Activated T-cell treated with anti-CD3 and anti-CD28 coated beads, Interleukin-2, amount 50 U/mL, for 24 hours (primary cell): Measurements from ENCODE around the gene SAP25.
"Not testable (repeated sequence)": the region's sequence is repeated elsewhere in the genome, so short reads cannot be mapped to it uniquely, and the experiment has no call there.

ENCODE experiments used
- DNase-seq: peaks from one replicate; pipeline ENCODE4 v3.0.0-alpha.2; 2020
- H3K27ac Mint-ChIP-seq: 2 replicates; pipeline ENCODE4 v1.8.0; 2020; ENCODE audit warnings: mild to moderate bottlenecking, mixed read lengths
- H3K27me3 Mint-ChIP-seq: 2 replicates; pipeline ENCODE4 v1.8.0; 2020; ENCODE audit warnings: mixed read lengths
- H3K36me3 Mint-ChIP-seq: 2 replicates; pipeline ENCODE4 v1.8.0; 2020; ENCODE audit warnings: low read depth, mixed read lengths
- H3K4me1 Mint-ChIP-seq: 2 replicates; pipeline ENCODE4 v1.8.0; 2020; ENCODE audit warnings: low read depth, mixed read lengths
- H3K4me3 Mint-ChIP-seq: 2 replicates; pipeline ENCODE4 v1.8.0; 2020; ENCODE audit warnings: mild to moderate bottlenecking, moderate library complexity, mixed read lengths
- H3K9me3 Mint-ChIP-seq: 2 replicates; pipeline ENCODE4 v1.8.0; 2020; ENCODE audit warnings: mixed read lengths

Gene SAP25

DNA sequence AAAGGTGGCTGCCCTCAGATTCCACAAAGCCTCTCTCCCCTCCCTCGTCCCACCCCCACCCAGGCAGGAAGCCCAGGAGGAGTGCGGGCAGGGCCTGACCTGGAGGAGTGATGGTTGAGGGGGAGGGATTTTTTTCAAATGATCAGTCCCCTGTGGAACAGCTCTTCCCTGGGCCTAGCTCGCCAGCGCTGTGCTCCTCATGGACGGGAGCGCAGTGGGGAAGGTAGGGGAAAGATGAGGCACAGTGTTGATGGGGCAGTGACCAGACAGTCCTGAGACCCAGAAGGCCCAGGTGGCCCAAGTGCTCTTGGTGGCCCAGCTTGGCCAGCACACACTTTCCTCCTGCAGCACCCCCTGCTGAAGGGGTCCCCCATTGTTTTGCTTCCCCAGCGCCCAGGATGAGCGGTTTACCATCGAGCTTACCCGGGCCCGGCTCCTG is 8.5 kb downstream of the SAP25 start:
- Mint-ChIP-seq H3K4me3 (no peak overlapping the region), H3K36me3 (peaks cover 58% of the 10 kb centered on the region), H3K9me3 (no peaks in the 10 kb centered on the region), H3K4me1 (peaks cover 32% of the 10 kb centered on the region), H3K27me3 (no peaks in the 10 kb centered on the region), H3K27ac (no peak overlapping the region)
- no peak for DNase-seq

DNA sequence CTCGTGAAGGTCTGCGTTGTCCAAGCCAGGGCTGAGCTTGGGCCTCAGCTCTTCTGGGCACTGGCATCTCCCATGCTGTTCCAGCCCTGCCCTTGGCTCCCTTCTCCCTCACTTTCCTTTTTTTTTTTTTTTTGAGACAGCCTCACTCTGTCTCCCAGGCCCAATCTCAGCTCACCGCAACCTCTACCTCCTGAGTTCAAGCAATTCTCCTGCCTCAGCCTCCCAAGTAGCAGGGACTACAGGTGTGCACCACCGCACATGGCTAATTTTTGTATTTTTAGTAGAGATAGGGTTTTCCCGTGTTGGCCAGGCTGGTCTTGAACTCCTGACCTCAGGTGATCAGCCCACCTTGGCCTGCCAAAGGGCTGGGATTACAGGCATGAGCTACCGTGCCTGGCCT is 9.3 kb downstream of the SAP25 start:
- H3K27ac Mint-ChIP-seq: not testable (repeated sequence)

DNA sequence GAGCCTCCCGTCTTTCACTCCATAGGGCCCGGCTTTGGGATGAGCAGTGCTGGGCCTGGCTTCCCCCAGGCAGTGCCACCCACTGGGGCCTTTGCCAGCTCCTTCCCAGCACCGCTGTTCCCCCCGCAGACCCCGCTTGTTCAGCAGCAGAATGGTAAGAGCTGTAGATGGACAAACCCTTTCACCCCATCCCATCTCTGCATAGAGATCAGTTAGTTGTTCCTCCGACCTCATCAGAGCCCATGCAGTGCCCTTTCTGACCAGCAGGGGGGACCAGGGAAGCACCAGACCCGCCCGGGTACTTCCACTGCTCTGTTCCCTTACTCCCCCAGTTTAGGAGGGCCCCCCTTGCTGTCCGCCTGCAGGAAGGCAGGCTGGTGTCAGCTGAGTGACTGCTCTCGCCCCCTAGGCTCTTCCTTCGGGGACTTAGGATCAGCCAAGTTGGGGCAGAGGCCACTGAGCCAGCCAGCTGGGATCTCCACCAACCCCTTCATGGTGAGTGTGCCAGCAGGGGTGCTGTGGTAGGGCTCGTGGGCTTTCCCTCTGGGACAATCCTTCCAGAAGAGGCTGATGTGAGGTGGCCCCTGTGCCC is 9.8 kb downstream of the SAP25 start:
- peak; percentile 90 for DNase-seq
- H3K4me1 Mint-ChIP-seq: peaks cover 29% of the 10 kb centered on the region

More for the DNA sequence above, 9.3 kb downstream of the SAP25 start:
- peaks cover 29% of the 10 kb centered on the region for H3K4me1 Mint-ChIP-seq
- H3K36me3 Mint-ChIP-seq: peaks cover 65% of the 10 kb centered on the region
- not testable (repeated sequence) for H3K9me3 Mint-ChIP-seq, DNase-seq, H3K4me3 Mint-ChIP-seq, H3K27me3 Mint-ChIP-seq

DNA sequence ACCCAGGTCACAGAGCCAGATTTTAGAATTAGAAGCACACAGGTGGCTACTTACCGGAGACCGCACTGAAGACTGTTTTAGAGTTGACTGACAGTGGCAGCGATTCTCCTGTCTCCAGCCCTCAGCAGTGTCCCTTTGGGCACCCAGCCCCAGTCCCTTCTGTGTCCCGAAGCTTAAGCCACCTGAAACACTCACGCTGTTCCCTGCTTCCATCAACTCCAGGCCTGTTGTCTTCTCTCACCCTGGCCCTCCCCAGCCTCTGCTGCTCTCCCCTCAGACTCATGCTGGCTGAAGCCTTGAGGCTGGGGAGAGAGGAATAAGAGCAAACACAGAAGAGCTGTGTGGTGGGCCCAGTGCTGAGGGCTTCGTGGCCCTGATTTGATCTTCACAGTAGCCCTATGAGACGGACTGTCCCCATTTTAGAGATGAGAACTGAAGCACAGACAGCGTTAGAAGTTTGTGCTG is 10.6 kb downstream of the SAP25 start:
- H3K9me3 Mint-ChIP-seq: no peaks in the 10 kb centered on the region
- no peak for DNase-seq
- peaks cover 25% of the 10 kb centered on the region for H3K4me1 Mint-ChIP-seq
- H3K27me3 Mint-ChIP-seq: no peaks in the 10 kb centered on the region
- H3K36me3 Mint-ChIP-seq: peaks cover 78% of the 10 kb centered on the region
- no peak overlapping the region for H3K27ac Mint-ChIP-seq
- H3K4me3 Mint-ChIP-seq: no peak overlapping the region

More for the DNA sequence above, 9.8 kb downstream of the SAP25 start:
- Mint-ChIP-seq H3K27ac (peak overlapping the region; percentile 44), H3K36me3 (peaks cover 70% of the 10 kb centered on the region), H3K4me3 (no peak overlapping the region), H3K27me3 (no peaks in the 10 kb centered on the region), H3K9me3 (no peaks in the 10 kb centered on the region)

DNA sequence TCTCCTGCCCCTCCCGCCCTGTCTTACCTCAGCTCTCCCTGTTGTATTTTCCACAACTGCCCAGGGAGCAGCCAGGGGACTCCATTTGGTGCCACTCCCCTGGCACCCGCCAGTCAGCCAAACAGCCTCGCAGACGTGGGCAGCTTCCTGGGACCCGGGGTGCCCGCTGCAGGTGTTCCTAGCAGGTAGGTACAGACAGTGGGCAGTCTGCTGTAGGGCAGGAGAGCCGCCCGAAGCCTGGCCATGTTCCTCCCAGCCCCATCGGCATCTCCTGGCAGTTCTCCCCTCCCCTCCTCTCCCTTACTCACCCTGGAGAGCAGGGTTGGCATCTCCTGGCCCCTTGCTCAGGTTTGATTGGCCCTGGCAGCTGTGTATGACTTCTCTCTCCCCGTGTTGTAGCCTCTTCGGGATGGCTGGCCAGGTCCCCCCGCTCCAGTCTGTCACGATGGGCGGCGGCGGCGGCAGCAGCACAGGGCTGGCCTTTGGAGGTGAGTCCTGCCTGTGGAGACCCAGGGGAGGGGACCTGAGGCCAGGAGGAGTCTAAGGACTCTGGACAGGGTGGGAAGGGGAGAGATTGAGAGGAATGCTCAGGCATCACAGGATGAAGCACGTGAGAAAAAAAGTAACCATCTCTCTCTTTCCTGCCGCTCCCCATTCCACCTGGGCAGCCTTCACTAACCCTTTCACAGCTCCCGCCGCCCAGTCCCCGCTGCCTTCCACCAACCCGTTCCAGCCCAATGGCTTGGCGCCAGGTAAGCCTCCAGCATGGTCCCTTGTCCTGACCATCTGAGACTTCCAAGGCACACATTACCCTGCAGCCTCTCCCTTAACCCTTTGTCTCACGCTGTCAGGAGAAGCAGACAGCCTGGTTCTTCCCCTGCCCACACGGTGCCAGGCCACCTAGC is 11.3 kb downstream of the SAP25 start:
- Mint-ChIP-seq H3K27ac (no peak overlapping the region), H3K36me3 (peaks cover 85% of the 10 kb centered on the region), H3K9me3 (no peaks in the 10 kb centered on the region), H3K4me1 (peaks cover 18% of the 10 kb centered on the region), H3K27me3 (no peaks in the 10 kb centered on the region), H3K4me3 (no peak overlapping the region)
- DNase-seq: no peak

DNA sequence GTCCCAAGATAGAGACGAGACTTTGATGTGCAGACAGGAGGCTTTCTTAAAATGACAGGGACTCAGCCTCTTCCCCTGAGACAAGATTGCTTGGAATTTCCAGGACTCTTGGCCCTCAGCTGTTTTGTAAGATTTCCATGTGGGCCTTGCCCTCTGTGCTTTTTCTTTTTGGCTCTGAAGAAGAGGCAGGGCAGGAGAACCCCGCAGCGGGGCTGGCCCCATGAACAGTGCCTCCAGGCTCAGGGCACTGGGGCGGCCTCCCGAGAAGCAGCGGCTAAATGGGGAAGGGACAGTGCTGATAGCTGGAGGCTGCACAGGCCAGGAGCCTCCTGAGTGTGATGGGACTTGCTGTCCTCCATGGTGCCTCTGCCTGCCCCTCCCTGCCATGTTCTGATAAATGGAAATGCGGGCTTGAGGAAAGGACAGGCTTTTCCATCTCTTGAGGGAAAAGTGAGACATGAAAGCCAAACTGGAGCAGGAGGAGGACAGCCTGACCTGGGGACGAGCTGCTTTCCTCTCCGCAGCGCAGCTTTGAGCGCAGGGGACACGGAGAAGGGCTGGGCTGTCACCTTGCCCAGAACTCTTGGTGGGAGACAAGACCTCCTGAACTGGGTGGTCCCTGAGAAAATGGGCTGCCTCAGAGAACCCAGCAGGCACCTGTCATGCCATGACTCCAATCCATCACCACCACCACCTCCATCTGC is 12.1 kb downstream of the SAP25 start:
- Mint-ChIP-seq H3K9me3 (no peaks in the 10 kb centered on the region), H3K36me3 (peaks cover 92% of the 10 kb centered on the region), H3K4me1 (peaks cover 16% of the 10 kb centered on the region), H3K4me3 (no peak overlapping the region), H3K27me3 (no peaks in the 10 kb centered on the region), H3K27ac (no peak overlapping the region)
- DNase-seq: no peak

DNA sequence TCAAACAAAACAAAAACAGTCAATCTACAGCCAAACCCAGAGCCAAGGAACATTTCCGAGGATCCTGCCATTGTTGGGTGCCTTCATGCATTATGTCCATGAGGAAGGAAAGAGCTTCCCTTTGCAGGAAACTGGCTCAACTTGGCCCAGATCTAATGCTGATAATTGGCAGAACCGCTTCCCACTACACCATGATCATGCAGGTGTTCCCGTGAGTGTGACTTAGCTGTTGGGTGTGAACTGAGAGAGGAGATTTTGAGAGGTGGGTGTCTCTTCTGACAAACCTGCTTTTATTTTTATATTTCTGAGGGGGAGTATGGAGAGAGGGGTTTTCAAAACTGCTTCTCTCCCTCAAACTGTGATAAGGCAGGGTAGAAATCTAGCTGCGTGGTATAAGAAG is 14.6 kb downstream of the SAP25 start:
- no peaks in the 10 kb centered on the region for H3K9me3 Mint-ChIP-seq
- H3K27me3 Mint-ChIP-seq: no peaks in the 10 kb centered on the region
- H3K4me3 Mint-ChIP-seq: no peak overlapping the region
- H3K36me3 Mint-ChIP-seq: peaks cover 94% of the 10 kb centered on the region
- no peak for DNase-seq
- H3K27ac Mint-ChIP-seq: peak overlapping the region; percentile 63
- peaks cover 28% of the 10 kb centered on the region for H3K4me1 Mint-ChIP-seq

DNA sequence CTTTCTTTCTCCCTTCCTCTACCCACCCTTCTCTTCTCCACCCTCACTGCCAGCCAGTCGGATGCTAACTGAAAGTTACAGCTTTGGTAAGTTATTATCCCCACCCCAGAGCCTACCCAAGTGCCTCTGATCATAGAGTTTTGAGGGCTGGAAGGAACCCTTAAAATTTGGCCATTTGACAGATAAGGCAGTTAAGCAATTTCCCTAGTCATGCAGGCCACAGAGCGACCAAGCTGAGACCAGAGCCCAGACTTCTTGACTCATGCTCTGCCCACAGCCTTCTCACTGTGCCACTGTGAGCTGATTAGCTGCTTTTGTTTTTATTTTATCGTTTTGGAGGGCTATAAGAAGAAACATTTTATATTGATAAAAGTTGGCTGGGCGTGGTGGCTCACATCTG is 17.2 kb downstream of the SAP25 start:
- Mint-ChIP-seq H3K4me3 (no peak overlapping the region), H3K9me3 (no peaks in the 10 kb centered on the region), H3K27ac (peak overlapping the region; percentile 88), H3K36me3 (peaks cover 90% of the 10 kb centered on the region), H3K4me1 (peaks cover 25% of the 10 kb centered on the region), H3K27me3 (no peaks in the 10 kb centered on the region)
- DNase-seq: no peak

DNA sequence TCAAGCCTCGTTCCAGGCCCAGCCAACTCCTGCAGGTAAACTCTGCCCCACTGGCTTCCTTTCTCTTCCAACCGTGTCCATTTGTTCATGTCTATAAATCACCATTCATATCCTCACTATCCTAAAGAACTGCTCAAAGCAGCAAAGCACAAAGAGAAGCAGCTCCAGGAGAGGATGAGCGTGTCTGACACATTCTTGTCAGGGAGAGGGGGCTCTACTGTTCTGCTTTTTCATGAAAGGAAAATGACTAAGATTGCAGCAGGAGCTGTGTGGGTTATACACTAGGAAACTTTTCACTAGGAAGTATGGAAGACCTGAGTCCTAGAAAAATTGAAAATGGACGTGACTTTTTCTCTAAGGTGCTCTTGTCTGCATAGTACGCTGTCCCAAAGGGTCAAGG is 18.0 kb downstream of the SAP25 start:
- DNase-seq: no peak
- Mint-ChIP-seq H3K27ac (peak overlapping the region; percentile 37), H3K36me3 (peaks cover 91% of the 10 kb centered on the region), H3K9me3 (no peaks in the 10 kb centered on the region), H3K4me1 (peaks cover 25% of the 10 kb centered on the region), H3K4me3 (no peak overlapping the region), H3K27me3 (no peaks in the 10 kb centered on the region)

DNA sequence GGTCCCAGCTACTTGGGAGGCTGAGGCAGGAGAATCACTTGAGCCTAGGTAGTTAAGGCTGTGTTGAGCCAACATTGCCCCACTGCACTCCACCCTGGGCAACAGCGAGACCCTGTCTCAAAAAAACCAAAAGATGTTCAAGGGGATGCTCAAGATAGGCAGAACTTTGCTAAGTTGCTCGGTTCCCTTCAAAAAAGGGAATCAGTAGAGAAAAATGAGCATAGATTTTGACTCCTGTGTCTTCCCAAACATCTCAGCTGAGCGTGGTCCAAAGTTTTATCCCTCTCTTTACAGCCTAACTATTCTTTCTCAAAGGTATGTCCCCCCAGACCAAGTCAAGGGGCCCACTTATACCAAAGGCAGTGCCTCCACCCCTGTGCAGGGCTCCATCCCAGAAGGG is 20.7 kb downstream of the SAP25 start:
- peaks cover 40% of the 10 kb centered on the region for H3K4me1 Mint-ChIP-seq
- H3K27ac Mint-ChIP-seq: peak overlapping the region; percentile 73
- H3K36me3 Mint-ChIP-seq: peaks cover 90% of the 10 kb centered on the region

DNA sequence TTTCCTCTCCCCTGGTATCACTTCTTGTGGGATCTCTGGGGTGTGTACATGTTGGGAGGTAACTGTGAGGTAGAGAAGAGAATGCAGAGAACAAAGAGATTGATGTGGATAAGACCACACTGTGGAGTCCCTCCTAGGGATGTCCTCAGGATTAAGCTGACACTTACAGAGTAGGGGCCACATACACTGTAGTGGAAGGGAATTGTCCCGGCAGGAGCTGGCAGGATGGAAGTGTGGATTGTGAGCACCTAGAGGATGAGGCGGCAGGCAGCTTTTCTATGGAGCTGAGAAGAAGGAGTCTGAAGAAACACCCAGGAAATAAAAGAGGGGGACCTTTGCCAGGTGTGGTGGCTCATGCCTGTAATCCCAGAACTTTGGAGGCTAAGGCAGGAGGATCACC is 21.2 kb downstream of the SAP25 start:
- H3K4me1 Mint-ChIP-seq: peaks cover 45% of the 10 kb centered on the region
- peak overlapping the region; percentile 37 for H3K27ac Mint-ChIP-seq

More for the DNA sequence above, 20.7 kb downstream of the SAP25 start:
- DNase-seq: no peak
- Mint-ChIP-seq H3K9me3 (no peaks in the 10 kb centered on the region), H3K27me3 (no peaks in the 10 kb centered on the region), H3K4me3 (no peak overlapping the region)

DNA sequence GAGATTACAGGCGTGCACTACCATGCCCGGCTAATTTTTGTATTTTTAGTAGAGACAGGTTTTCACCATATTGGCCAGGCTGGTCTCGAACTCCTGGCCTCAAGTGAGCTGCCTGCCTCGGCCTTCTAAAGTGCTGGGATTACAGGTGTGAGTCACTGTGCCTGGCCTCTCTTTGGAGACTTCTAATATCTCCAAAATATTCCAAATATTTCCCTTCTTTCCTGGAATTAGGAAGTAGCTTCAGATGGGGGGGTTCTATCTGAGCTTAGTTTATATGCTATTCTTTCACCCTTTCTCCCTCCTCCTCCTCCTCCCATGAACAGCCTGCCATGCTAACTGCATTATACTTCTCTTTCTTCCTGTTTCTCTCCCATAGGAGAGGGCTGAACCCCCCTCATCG is 25.3 kb downstream of the SAP25 start:
- H3K4me3 Mint-ChIP-seq: peak overlapping the region; percentile 18
- peak overlapping the region; percentile 100 for H3K27ac Mint-ChIP-seq
- H3K4me1 Mint-ChIP-seq: peaks cover 72% of the 10 kb centered on the region
- peaks cover 74% of the 10 kb centered on the region for H3K36me3 Mint-ChIP-seq
- not testable (repeated sequence) for H3K27me3 Mint-ChIP-seq, H3K9me3 Mint-ChIP-seq, DNase-seq

More for the DNA sequence above, 21.2 kb downstream of the SAP25 start:
- Mint-ChIP-seq H3K9me3 (no peaks in the 10 kb centered on the region), H3K36me3 (peaks cover 90% of the 10 kb centered on the region), H3K27me3 (no peaks in the 10 kb centered on the region), H3K4me3 (no peak overlapping the region)
- no peak for DNase-seq

DNA sequence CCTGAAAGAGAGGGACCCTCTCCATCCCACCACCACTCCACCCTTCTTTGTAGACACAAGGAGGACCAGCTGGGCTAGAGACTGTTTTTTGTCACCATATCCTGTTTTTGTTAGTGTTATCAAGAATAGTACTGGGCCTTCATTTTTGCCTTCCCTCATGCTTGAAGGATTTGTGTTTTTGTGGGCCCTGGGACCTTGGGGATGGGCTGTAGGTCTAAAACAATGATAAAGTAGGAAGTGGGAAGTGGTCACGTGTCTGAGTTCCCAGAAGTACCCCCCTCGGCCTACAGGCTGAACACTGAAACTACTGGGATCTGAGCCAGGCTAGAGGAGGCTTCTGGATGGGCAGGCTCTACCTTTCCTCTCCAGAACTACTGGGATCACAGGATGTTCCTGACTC is 25.8 kb downstream of the SAP25 start:
- H3K4me1 Mint-ChIP-seq: peaks cover 78% of the 10 kb centered on the region
- no peak for DNase-seq
- H3K36me3 Mint-ChIP-seq: peaks cover 72% of the 10 kb centered on the region
- peak overlapping the region; percentile 95 for H3K4me3 Mint-ChIP-seq
- H3K27me3 Mint-ChIP-seq: no peaks in the 10 kb centered on the region
- no peaks in the 10 kb centered on the region for H3K9me3 Mint-ChIP-seq
- H3K27ac Mint-ChIP-seq: peak overlapping the region; percentile 100

DNA sequence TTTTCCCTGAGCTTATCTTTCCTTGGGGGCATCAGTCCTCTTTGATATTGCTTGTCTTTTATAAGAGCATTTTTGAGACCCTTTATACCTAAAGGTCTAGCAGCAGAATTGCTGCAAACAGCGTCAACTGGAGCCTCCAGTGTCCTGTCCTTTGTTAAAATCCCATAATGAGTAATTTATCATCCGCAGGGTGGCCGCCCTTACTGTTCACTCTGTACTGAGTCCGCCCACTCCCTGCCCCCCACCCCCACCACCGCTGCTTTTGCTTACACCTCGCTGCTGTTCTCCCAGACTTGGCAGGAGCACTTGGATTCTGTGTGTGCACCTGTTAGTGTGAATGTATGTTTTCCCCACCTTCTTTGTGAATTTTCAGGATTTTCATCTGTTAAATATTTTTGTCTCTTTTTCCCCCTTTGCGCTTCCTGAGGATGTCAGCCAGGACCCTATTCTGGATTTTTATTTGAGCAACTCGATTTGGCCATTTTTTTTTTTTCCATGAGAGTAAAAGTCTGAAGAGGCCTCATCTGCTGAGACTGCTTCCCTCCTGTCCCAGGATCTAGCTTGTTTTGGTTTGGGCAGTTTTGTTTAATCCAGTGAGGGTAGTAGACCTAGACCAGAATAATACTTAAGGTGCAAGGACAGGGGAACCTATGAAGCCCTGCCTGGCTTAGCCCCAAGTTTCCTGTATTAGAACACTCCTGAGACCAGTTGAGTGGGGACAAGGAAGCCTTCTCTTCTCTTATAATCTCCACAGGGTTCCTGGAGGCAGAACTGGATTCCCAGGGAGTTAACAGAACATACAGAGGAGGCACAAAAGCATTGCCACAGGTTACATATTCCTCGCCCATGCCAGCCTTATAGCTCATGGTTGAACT is 26.5 kb downstream of the SAP25 start:
- Mint-ChIP-seq H3K27ac (peak overlapping the region; percentile 100), H3K36me3 (peaks cover 73% of the 10 kb centered on the region), H3K9me3 (no peaks in the 10 kb centered on the region), H3K27me3 (no peaks in the 10 kb centered on the region), H3K4me1 (peaks cover 83% of the 10 kb centered on the region), H3K4me3 (peak overlapping the region; percentile 95)
- no peak for DNase-seq
